Esophagus muscularis mucosa (tissue), 3 donors: ENCODE results near the gene WDFY2.

Experiments
- CTCF ChIP-seq, 3 experiments: fragments of 200-600 bp in 2 of 3; fragments of 450-650 bp in 1 of 3; sonication (generic) in 2 of 3; IDR thresholded peaks; one replicate each; pipeline ENCODE4 v1.5.1; 2017 to 2019; ENCODE audit warnings: antibody characterized with exemption in 3 of 3, mild to moderate bottlenecking in 2 of 3, moderate library complexity in 1 of 3
- POLR2AphosphoS5 ChIP-seq, 2 donors: sonication (generic); formaldehyde crosslinking; IDR thresholded peaks; one replicate each; pipeline ENCODE4 v1.6.1; 2017; ENCODE audit warnings: antibody characterized with exemption in 2 of 2

GRCh38 chr13:51715613-51716012 lies 131.4 kb downstream of the WDFY2 start:
- TF ChIP-seq CTCF (IDR thresholded peaks at IDR 0.05) (no peak), POLR2AphosphoS5 (IDR thresholded peaks at IDR 0.05) (no peak)
